Liver (tissue), 9 donors: ENCODE data around the gene TMA7B. TPM values are rescaled to one million over a fixed set of nuclear protein-coding genes. Genes with fewer than 3 reads are reported as not detected.

Experiments
- DNase-seq: peaks from one replicate; pipeline ENCODE4 v3.0.0-alpha.2; 2017; ENCODE audit warnings: low spot score
- H3K27ac ChIP-seq, 2 donors: one replicate each; pipeline ENCODE4 v1.7.0; 2013; ENCODE audit warnings: inconsistent platforms in 2 of 2, low read length in 2 of 2, control low read depth in 1 of 2, low read depth in 1 of 2, mild to moderate bottlenecking in 1 of 2
- H3K27me3 ChIP-seq, 4 donors: one replicate each; pipeline versions ENCODE4 v1.6.1 to v1.7.0; 2013; ENCODE audit warnings: low read length in 3 of 4, inconsistent platforms in 1 of 4, mild to moderate bottlenecking in 1 of 4, moderate library complexity in 1 of 4; ENCODE audit not compliant: control insufficient read depth in 4 of 4, insufficient read depth in 4 of 4
- H3K36me3 ChIP-seq, 4 donors: one replicate each; pipeline versions ENCODE4 v1.6.1 to v1.7.0; 2013; ENCODE audit warnings: low read length in 3 of 4, mild to moderate bottlenecking in 3 of 4, low read depth in 1 of 4, moderate library complexity in 1 of 4; ENCODE audit not compliant: control insufficient read depth in 4 of 4, insufficient read depth in 3 of 4
- H3K4me1 ChIP-seq, 4 donors: one replicate each; pipeline versions ENCODE4 v1.6.1 to v1.7.0; 2013; ENCODE audit warnings: low read length in 3 of 4, mild to moderate bottlenecking in 3 of 4, moderate library complexity in 1 of 4; ENCODE audit not compliant: control insufficient read depth in 4 of 4, insufficient read depth in 4 of 4
- H3K4me3 ChIP-seq, 3 donors: one replicate each; pipeline versions ENCODE4 v1.6.1 to v1.7.0; 2013; ENCODE audit warnings: low read length in 3 of 3, control low read depth in 1 of 3, low read depth in 1 of 3, mild to moderate bottlenecking in 1 of 3
- H3K9ac ChIP-seq, 2 donors: one replicate each; pipeline ENCODE4 v1.7.0; 2013; ENCODE audit warnings: low read length in 2 of 2, mild to moderate bottlenecking in 2 of 2, moderate library complexity in 2 of 2, control low read depth in 1 of 2, low read depth in 1 of 2
- H3K9me3 ChIP-seq, 4 donors: one replicate each; pipeline versions ENCODE4 v1.6.1 to v1.7.0; 2013; ENCODE audit warnings: low read length in 3 of 4; ENCODE audit not compliant: control insufficient read depth in 4 of 4
- CTCF ChIP-seq: fragments of 150-350 bp; IDR thresholded peaks from 2 replicates; pipeline ENCODE4 v1.5.1; 2017; ENCODE audit warnings: improper control_type of control experiment, low read depth, low read length; ENCODE audit not compliant: missing input control
- EGR1 ChIP-seq, 2 donors: IDR thresholded peaks; 2 replicates each; pipeline ENCODE4 v1.6.1; 2016 to 2018; ENCODE audit warnings: antibody characterized with exemption in 2 of 2, low read depth in 2 of 2
- FOXA1 ChIP-seq: IDR thresholded peaks from 2 replicates; pipeline ENCODE4 v1.6.1; 2016; ENCODE audit warnings: antibody characterized with exemption
- FOXA2 ChIP-seq: IDR thresholded peaks from 2 replicates; pipeline ENCODE4 v1.6.1; 2016; ENCODE audit warnings: antibody characterized with exemption
- GABPA ChIP-seq, 2 donors: IDR thresholded peaks in 1 of 2; conservative IDR thresholded peaks in 1 of 2; 2 replicates each; pipeline ENCODE4 v1.6.1; 2016; ENCODE audit warnings: antibody characterized with exemption in 2 of 2, mild to moderate bottlenecking in 1 of 2, moderate library complexity in 1 of 2
- HNF4A ChIP-seq, 2 donors: conservative IDR thresholded peaks; 2 replicates each; pipeline ENCODE4 v1.6.1; 2016; ENCODE audit warnings: antibody characterized with exemption in 2 of 2, mild to moderate bottlenecking in 2 of 2
- HNF4G ChIP-seq: IDR thresholded peaks from 2 replicates; pipeline ENCODE4 v1.6.1; 2016; ENCODE audit warnings: antibody characterized with exemption
- JUND ChIP-seq, 2 donors: IDR thresholded peaks; 2 replicates each; pipeline ENCODE4 v1.6.1; 2016; ENCODE audit warnings: antibody characterized with exemption in 2 of 2
- NR2F2 ChIP-seq: IDR thresholded peaks from 2 replicates; pipeline ENCODE4 v1.6.1; 2016; ENCODE audit warnings: antibody characterized with exemption
- RAD21 ChIP-seq, 2 donors: IDR thresholded peaks; 2 replicates each; pipeline ENCODE4 v1.6.1; 2016; ENCODE audit warnings: antibody characterized with exemption in 2 of 2, mild to moderate bottlenecking in 2 of 2
- RXRA ChIP-seq, 2 donors: IDR thresholded peaks; 2 replicates each; pipeline ENCODE4 v1.6.1; 2017 to 2018; ENCODE audit warnings: antibody characterized with exemption in 2 of 2, mild to moderate bottlenecking in 1 of 2
- SP1 ChIP-seq: IDR thresholded peaks from 2 replicates; pipeline ENCODE4 v1.6.1; 2018; ENCODE audit warnings: antibody characterized with exemption, mild to moderate bottlenecking
- TAF1 ChIP-seq: conservative IDR thresholded peaks from 2 replicates; pipeline ENCODE4 v1.6.1; 2016; ENCODE audit warnings: antibody characterized with exemption, mild to moderate bottlenecking
- YY1 ChIP-seq: IDR thresholded peaks from 2 replicates; pipeline ENCODE4 v1.6.1; 2016; ENCODE audit warnings: antibody characterized with exemption, mild to moderate bottlenecking
- ZBTB33 ChIP-seq: IDR thresholded peaks from 2 replicates; pipeline ENCODE4 v1.6.1; 2016; ENCODE audit warnings: antibody characterized with exemption
- WGBS: extraction: QIAGEN DNeasy Blood & Tissue Kit; methylation state at CpG from one replicate; pipeline ENCODE4 v1.1.7; 2013; 5-methylcytosine and 5-hydroxymethylcytosine counted together
- polyA plus RNA-seq, 2 donors: library from polyadenylated mRNA; stranded (reverse) in 1 of 2; unstranded in 1 of 2; fragments of 200-250 nt in 1 of 2; fragments of >200 nt in 1 of 2; fragmentation: Nextera tagmentation in 1 of 2; extraction: Ambion mirVana in 1 of 2; gene quantifications; one replicate each; pipeline versions ENCODE4 v1.2.1 to v1.2.3, GENCODE V29; 2013 to 2015
- total RNA-seq, 2 donors: library from RNA; depleted of rRNA; stranded (reverse); fragments of >200 nt; gene quantifications; one replicate each; pipeline ENCODE4 v1.2.3, GENCODE V29; 2014
- TF ChIP-seq, protein P1 (sequence below): IDR thresholded peaks from 2 replicates; pipeline ENCODE4 v1.6.1; 2016; ENCODE audit warnings: antibody characterized with exemption
- TF ChIP-seq, protein P2 (sequence below): IDR thresholded peaks from 2 replicates; pipeline ENCODE4 v1.6.1; 2016; ENCODE audit warnings: antibody characterized with exemption
- TF ChIP-seq, protein P3 (sequence below): IDR thresholded peaks from 2 replicates; pipeline ENCODE4 v1.6.1; 2016; ENCODE audit warnings: antibody characterized with exemption, mild to moderate bottlenecking
- donor health status: healthy.
- donor health status: healthy.
- donor health status: healthy.
- donor health status: healthy.
- donor health status: healthy.

TMA7B gene
- total and polyA plus RNA-seq, 4 donors = 0.25 to 2.1 TPM; not detected in 2

DNA sequence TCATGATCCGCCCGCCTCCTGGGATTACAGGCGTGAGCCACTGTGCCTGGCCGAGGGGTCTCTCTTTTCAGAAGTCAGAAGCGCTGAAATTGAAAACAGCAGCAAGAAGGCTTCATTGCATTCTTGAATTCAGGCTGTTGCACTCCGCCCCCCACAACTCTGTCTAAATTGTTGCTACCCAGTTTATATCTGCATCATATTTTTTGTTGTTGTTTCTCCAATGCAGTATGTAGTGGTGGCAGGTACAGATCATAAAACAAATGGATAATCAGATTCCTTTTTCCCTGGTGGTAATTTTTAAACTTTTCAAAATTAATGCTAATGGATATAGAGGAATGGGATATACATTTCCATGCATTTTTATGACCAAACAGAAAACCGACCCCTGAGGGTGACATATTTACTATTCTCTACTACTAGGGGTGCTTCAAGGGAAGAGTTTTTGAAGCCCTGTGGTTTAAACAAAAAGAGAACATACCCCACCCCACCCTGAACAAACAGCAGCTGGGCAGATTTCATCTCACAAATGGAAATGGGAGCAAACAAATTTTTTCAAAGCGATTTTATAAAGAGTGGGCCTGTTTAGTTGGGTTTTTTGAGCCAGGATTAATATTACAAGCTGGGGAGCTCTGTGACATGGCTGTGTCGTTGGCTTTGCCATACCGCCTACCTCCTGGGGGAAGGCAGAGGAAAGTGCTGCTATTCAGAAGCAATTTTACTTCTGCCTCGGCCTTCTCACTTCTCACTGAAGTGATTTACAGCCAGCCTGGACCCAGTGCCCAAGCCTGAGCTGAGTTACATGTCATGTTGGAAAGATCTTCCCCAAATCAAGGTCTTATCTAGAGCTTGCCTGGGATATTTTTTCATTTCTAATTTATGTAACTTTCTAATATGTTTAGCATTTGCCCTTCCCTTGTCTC lies 16.0 kb upstream of the TMA7B start:
- Histone ChIP-seq H3K36me3 (no peaks in the 10 kb centered on the region), H3K27me3 (no peaks in the 10 kb centered on the region), H3K4me1 (peaks cover 0 to 4% (median 0%) of the 10 kb centered on the region in 4 donors), H3K27ac (no peak overlapping the region), H3K9me3 (no peaks in the 10 kb centered on the region), H3K9ac (no peak overlapping the region), H3K4me3 (no peak overlapping the region)
- DNase-seq = no peak
- TF ChIP-seq GABPA (IDR thresholded peaks at IDR 0.05 in 1 of 2, conservative IDR thresholded peaks at IDR 0.05 in 1 of 2) = no peak
- WGBS = 87% methylated on average over 11 of the region's 11 CpGs

DNA sequence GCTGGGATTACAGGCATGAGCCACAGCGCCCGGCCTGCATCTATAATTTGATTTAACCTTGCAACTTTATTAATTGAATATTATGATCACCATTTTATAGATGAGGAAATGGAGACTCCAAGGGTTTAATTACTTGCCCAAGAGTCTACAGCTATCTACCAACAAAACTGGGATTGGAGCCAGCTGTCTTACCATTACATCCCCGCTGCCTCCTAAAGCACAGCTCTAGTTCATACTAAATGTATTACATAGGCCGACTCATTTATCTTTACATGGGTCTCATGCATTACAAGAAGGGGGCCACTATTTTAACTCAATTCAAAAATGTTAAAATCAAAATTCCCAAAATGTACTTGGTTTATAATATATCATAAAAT lies 14.1 kb upstream of the TMA7B start:
- Histone ChIP-seq H3K27ac (no peak overlapping the region), H3K9ac (no peak overlapping the region), H3K4me1 (peaks cover 0 to 4% (median 0%) of the 10 kb centered on the region in 4 donors), H3K27me3 (no peaks in the 10 kb centered on the region), H3K36me3 (no peaks in the 10 kb centered on the region), H3K9me3 (no peaks in the 10 kb centered on the region), H3K4me3 (no peak overlapping the region)
- TF ChIP-seq, protein P1, sequence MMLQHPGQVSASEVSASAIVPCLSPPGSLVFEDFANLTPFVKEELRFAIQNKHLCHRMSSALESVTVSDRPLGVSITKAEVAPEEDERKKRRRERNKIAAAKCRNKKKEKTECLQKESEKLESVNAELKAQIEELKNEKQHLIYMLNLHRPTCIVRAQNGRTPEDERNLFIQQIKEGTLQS = no peak
- TF ChIP-seq NR2F2 (no peak), JUND (IDR thresholded peaks at IDR 0.05) (no peak), HNF4A (conservative IDR thresholded peaks at IDR 0.05) (no peak), YY1 (no peak), FOXA1 (no peak), HNF4G (no peak), RXRA (IDR thresholded peaks at IDR 0.05) (no peak), TAF1 (no peak), RAD21 (IDR thresholded peaks at IDR 0.05) (no peak), ZBTB33 (no peak), GABPA (IDR thresholded peaks at IDR 0.05 in 1 of 2, conservative IDR thresholded peaks at IDR 0.05 in 1 of 2) (no peak), FOXA2 (no peak), SP1 (no peak), EGR1 (IDR thresholded peaks at IDR 0.05; ENCODE audit: low read depth in 2 of 2) (no peak), CTCF (no peak)
- TF ChIP-seq, protein P2, sequence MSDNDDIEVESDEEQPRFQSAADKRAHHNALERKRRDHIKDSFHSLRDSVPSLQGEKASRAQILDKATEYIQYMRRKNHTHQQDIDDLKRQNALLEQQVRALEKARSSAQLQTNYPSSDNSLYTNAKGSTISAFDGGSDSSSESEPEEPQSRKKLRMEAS = no peak
- TF ChIP-seq, protein P3, sequence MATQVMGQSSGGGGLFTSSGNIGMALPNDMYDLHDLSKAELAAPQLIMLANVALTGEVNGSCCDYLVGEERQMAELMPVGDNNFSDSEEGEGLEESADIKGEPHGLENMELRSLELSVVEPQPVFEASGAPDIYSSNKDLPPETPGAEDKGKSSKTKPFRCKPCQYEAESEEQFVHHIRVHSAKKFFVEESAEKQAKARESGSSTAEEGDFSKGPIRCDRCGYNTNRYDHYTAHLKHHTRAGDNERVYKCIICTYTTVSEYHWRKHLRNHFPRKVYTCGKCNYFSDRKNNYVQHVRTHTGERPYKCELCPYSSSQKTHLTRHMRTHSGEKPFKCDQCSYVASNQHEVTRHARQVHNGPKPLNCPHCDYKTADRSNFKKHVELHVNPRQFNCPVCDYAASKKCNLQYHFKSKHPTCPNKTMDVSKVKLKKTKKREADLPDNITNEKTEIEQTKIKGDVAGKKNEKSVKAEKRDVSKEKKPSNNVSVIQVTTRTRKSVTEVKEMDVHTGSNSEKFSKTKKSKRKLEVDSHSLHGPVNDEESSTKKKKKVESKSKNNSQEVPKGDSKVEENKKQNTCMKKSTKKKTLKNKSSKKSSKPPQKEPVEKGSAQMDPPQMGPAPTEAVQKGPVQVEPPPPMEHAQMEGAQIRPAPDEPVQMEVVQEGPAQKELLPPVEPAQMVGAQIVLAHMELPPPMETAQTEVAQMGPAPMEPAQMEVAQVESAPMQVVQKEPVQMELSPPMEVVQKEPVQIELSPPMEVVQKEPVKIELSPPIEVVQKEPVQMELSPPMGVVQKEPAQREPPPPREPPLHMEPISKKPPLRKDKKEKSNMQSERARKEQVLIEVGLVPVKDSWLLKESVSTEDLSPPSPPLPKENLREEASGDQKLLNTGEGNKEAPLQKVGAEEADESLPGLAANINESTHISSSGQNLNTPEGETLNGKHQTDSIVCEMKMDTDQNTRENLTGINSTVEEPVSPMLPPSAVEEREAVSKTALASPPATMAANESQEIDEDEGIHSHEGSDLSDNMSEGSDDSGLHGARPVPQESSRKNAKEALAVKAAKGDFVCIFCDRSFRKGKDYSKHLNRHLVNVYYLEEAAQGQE = no peak
- no peak for DNase-seq
- 92% methylated on average over 4 of the region's 4 CpGs for WGBS
